Measurements from ENCODE around the gene IQCK.

Gene IQCK

DNA sequence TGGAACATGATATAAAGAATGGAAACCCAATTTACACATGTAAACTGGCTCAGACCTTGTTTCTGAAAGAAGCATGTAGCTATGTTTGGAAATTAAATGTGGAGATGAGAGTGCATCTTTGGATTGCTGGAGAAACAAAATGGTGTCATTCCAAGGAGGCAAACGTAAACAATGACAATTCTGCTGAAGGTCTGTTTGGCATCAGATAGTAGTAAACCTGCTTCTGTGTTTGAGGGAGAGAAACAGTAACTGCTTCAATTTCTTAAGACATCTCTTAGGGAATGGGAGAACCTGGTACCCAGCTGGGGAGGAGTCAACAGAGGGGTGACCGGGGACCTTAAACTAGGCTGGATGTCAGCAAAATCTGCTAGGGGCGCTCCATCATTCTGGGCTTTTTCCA lies 143.1 kb downstream of the IQCK start:
- ChIA-PET POLR2A (no interaction called here), CTCF (interaction anchor here (0.9 kb wide), 1 partner anchor 260 kb away, joined by 3 read pairs; no protein-coding TSS in a partner anchor)
- Histone ChIP-seq H3K36me3 (ENCODE audit: control insufficient read depth in 2 of 2, insufficient read depth in 1 of 2, low read length in 2 of 2) (peaks cover 0 to 5% of the 10 kb centered on the region in 2 experiments; a peak in 1 of 3 replicates), H3K27ac (ENCODE audit: extremely low read depth, low read depth, low read length) (no peak overlapping the region), H3K4me3 (ENCODE audit: low read depth, low read length) (no peak overlapping the region), H3K9me3 (ENCODE audit: control insufficient read depth, insufficient read depth, low read depth, low read length) (no peaks in the 10 kb centered on the region), H3K4me1 (ENCODE audit: control insufficient read depth, insufficient read depth, low read length) (peaks cover 14% of the 10 kb centered on the region)
- no peak for TF ChIP-seq ZNF76 (tag by site-specific recombination; IDR thresholded peaks at IDR 0.05; ENCODE audit: borderline replicate concordance, low read depth)
- TF ChIP-seq, protein P1, sequence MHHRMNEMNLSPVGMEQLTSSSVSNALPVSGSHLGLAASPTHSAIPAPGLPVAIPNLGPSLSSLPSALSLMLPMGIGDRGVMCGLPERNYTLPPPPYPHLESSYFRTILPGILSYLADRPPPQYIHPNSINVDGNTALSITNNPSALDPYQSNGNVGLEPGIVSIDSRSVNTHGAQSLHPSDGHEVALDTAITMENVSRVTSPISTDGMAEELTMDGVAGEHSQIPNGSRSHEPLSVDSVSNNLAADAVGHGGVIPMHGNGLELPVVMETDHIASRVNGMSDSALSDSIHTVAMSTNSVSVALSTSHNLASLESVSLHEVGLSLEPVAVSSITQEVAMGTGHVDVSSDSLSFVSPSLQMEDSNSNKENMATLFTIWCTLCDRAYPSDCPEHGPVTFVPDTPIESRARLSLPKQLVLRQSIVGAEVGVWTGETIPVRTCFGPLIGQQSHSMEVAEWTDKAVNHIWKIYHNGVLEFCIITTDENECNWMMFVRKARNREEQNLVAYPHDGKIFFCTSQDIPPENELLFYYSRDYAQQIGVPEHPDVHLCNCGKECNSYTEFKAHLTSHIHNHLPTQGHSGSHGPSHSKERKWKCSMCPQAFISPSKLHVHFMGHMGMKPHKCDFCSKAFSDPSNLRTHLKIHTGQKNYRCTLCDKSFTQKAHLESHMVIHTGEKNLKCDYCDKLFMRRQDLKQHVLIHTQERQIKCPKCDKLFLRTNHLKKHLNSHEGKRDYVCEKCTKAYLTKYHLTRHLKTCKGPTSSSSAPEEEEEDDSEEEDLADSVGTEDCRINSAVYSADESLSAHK (tag by site-specific recombination; IDR thresholded peaks at IDR 0.05): no peak
- TF ChIP-seq ZNF274 (IDR thresholded peaks at IDR 0.05; ENCODE audit: low read length): no peak
- TF ChIP-seq ZNF274 (tag by site-specific recombination; IDR thresholded peaks at IDR 0.05; ENCODE audit: borderline replicate concordance): no peak
- no peak for TF ChIP-seq ZBTB1 (tag by site-specific recombination; IDR thresholded peaks at IDR 0.05)
- no peak for TF ChIP-seq ZNF776 (tag by site-specific recombination; IDR thresholded peaks at IDR 0.05; ENCODE audit: borderline replicate concordance)
- TF ChIP-seq MZF1 (tag by site-specific recombination; IDR thresholded peaks at IDR 0.05; ENCODE audit: borderline replicate concordance): no peak
- no peak for TF ChIP-seq BCL11A (tag by site-specific recombination; IDR thresholded peaks at IDR 0.05; ENCODE audit: low read depth)
- no peak for TF ChIP-seq KLF8 (tag by site-specific recombination; IDR thresholded peaks at IDR 0.05)
- TF ChIP-seq, protein P2, sequence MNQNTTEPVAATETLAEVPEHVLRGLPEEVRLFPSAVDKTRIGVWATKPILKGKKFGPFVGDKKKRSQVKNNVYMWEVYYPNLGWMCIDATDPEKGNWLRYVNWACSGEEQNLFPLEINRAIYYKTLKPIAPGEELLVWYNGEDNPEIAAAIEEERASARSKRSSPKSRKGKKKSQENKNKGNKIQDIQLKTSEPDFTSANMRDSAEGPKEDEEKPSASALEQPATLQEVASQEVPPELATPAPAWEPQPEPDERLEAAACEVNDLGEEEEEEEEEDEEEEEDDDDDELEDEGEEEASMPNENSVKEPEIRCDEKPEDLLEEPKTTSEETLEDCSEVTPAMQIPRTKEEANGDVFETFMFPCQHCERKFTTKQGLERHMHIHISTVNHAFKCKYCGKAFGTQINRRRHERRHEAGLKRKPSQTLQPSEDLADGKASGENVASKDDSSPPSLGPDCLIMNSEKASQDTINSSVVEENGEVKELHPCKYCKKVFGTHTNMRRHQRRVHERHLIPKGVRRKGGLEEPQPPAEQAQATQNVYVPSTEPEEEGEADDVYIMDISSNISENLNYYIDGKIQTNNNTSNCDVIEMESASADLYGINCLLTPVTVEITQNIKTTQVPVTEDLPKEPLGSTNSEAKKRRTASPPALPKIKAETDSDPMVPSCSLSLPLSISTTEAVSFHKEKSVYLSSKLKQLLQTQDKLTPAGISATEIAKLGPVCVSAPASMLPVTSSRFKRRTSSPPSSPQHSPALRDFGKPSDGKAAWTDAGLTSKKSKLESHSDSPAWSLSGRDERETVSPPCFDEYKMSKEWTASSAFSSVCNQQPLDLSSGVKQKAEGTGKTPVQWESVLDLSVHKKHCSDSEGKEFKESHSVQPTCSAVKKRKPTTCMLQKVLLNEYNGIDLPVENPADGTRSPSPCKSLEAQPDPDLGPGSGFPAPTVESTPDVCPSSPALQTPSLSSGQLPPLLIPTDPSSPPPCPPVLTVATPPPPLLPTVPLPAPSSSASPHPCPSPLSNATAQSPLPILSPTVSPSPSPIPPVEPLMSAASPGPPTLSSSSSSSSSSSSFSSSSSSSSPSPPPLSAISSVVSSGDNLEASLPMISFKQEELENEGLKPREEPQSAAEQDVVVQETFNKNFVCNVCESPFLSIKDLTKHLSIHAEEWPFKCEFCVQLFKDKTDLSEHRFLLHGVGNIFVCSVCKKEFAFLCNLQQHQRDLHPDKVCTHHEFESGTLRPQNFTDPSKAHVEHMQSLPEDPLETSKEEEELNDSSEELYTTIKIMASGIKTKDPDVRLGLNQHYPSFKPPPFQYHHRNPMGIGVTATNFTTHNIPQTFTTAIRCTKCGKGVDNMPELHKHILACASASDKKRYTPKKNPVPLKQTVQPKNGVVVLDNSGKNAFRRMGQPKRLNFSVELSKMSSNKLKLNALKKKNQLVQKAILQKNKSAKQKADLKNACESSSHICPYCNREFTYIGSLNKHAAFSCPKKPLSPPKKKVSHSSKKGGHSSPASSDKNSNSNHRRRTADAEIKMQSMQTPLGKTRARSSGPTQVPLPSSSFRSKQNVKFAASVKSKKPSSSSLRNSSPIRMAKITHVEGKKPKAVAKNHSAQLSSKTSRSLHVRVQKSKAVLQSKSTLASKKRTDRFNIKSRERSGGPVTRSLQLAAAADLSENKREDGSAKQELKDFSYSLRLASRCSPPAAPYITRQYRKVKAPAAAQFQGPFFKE (tag by site-specific recombination; IDR thresholded peaks at IDR 0.05; ENCODE audit: borderline replicate concordance): no peak
- TF ChIP-seq ZNF600 (tag by site-specific recombination; IDR thresholded peaks at IDR 0.05): no peak
- no peak for TF ChIP-seq ZNF266 (tag by site-specific recombination; IDR thresholded peaks at IDR 0.05; ENCODE audit: low read depth)

DNA sequence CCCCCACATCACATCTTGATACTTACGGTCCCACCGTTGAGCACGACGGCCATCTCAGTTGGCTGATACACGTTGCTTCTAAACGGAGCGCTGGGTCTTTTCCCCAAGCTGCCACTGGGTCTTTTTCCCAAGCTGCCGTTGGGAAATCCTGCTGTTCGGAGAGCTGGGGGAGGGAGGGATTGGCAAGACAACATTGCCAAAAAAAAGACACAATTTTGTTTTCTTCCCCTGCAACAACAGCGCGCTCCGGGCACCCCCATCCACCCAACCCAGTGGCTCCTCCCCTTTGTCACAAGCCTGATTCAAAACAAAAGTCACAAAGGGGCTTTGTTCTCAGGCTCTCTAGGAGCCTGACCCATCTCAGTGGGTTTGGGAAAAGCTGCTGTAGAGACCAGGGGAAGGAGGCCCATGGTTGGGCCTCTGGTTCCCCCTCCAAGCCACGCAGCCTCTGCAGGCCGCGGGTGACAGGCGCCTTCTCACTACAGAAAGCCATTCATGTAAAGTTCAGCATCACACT lies 143.8 kb downstream of the IQCK start:
- Histone ChIP-seq H3K4me1 (ENCODE audit: control insufficient read depth, insufficient read depth, low read length) (peaks cover 14% of the 10 kb centered on the region), H3K27ac (ENCODE audit: extremely low read depth, low read depth, low read length) (no peak overlapping the region), H3K36me3 (ENCODE audit: control insufficient read depth in 2 of 2, insufficient read depth in 1 of 2, low read length in 2 of 2) (peaks cover 0 to 5% of the 10 kb centered on the region in 2 experiments; a peak in 1 of 3 replicates), H3K9me3 (ENCODE audit: control insufficient read depth, insufficient read depth, low read depth, low read length) (no peaks in the 10 kb centered on the region), H3K4me3 (ENCODE audit: low read depth, low read length) (no peak overlapping the region)
- ChIA-PET POLR2A (no interaction called here), CTCF (interaction anchor here (0.9 kb wide), 1 partner anchor 260 kb away, joined by 3 read pairs; no protein-coding TSS in a partner anchor)
- no peak for TF ChIP-seq ZNF266 (tag by site-specific recombination; IDR thresholded peaks at IDR 0.05; ENCODE audit: low read depth)
- no peak for TF ChIP-seq ZNF211 (tag by site-specific recombination; IDR thresholded peaks at IDR 0.05; ENCODE audit: low read depth)
- TF ChIP-seq ZNF112 (tag by site-specific recombination; IDR thresholded peaks at IDR 0.05): no peak
- no peak for TF ChIP-seq ZSCAN30 (tag by site-specific recombination; IDR thresholded peaks at IDR 0.05)
- no peak for TF ChIP-seq GLI2 (tag by site-specific recombination; IDR thresholded peaks at IDR 0.05; ENCODE audit: borderline replicate concordance, low read depth)
- TF ChIP-seq ZNF830 (tag by site-specific recombination; IDR thresholded peaks at IDR 0.05; ENCODE audit: low read depth): no peak
- TF ChIP-seq ZNF292 (tag by site-specific recombination; IDR thresholded peaks at IDR 0.05; ENCODE audit: borderline replicate concordance, low read depth): no peak
- TF ChIP-seq TRIM28 (IDR thresholded peaks at IDR 0.05; ENCODE audit: borderline replicate concordance, low read length): no peak
- no peak for TF ChIP-seq MZF1 (tag by site-specific recombination; IDR thresholded peaks at IDR 0.05; ENCODE audit: borderline replicate concordance)
- no peak for TF ChIP-seq BCL11A (tag by site-specific recombination; IDR thresholded peaks at IDR 0.05; ENCODE audit: low read depth)
- TF ChIP-seq ZNF837 (tag by site-specific recombination; IDR thresholded peaks at IDR 0.05): no peak
- no peak for TF ChIP-seq ZNF394 (tag by site-specific recombination; IDR thresholded peaks at IDR 0.05; ENCODE audit: borderline replicate concordance)
- TF ChIP-seq, protein P3, sequence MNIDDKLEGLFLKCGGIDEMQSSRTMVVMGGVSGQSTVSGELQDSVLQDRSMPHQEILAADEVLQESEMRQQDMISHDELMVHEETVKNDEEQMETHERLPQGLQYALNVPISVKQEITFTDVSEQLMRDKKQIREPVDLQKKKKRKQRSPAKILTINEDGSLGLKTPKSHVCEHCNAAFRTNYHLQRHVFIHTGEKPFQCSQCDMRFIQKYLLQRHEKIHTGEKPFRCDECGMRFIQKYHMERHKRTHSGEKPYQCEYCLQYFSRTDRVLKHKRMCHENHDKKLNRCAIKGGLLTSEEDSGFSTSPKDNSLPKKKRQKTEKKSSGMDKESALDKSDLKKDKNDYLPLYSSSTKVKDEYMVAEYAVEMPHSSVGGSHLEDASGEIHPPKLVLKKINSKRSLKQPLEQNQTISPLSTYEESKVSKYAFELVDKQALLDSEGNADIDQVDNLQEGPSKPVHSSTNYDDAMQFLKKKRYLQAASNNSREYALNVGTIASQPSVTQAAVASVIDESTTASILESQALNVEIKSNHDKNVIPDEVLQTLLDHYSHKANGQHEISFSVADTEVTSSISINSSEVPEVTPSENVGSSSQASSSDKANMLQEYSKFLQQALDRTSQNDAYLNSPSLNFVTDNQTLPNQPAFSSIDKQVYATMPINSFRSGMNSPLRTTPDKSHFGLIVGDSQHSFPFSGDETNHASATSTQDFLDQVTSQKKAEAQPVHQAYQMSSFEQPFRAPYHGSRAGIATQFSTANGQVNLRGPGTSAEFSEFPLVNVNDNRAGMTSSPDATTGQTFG (tag by site-specific recombination; IDR thresholded peaks at IDR 0.05; ENCODE audit: borderline replicate concordance): no peak
- no peak for TF ChIP-seq ZNF514 (tag by site-specific recombination; IDR thresholded peaks at IDR 0.05)
- no peak for TF ChIP-seq KLF7 (tag by site-specific recombination; IDR thresholded peaks at IDR 0.05; ENCODE audit: borderline replicate concordance)

All from HEK293 (cell line).